Stimulated activated CD8-positive, alpha-beta memory T cell treated with anti-CD3 and anti-CD28 coated beads, Interleukin-7, amount 100 ng/mL, for 4 hours (primary cell): ENCODE results near the gene SLC12A3.
"Not testable (repeated sequence)": the region's sequence is repeated elsewhere in the genome, so short reads cannot be mapped to it uniquely, and the experiment has no call there.

Experiments
- DNase-seq, 2 donors: peaks; one replicate each; pipeline ENCODE4 v3.0.0-alpha.2; 2020; ENCODE audit warnings: low read depth in 2 of 2

Gene SLC12A3

GRCh38 chr16:56919099-56919800, 54.2 kb downstream of the SLC12A3 start:
- no peak for DNase-seq

- DNase-seq, result no peak
Measured at GRCh38 chr16:56921571-56921970, 56.6 kb downstream of the SLC12A3 start.

- DNase-seq, result no peak
Measured at GRCh38 chr16:56923481-56924091, 58.6 kb downstream of the SLC12A3 start.

GRCh38 chr16:56927471-56927870, 62.5 kb downstream of the SLC12A3 start:
- no peak for DNase-seq

- no peak for DNase-seq
Measured at GRCh38 chr16:56929639-56930038, 64.6 kb downstream of the SLC12A3 start.

GRCh38 chr16:56930486-56931270, 65.7 kb downstream of the SLC12A3 start:
- no peak for DNase-seq

GRCh38 chr16:56931271-56931891, 66.4 kb downstream of the SLC12A3 start:
- DNase-seq, result no peak

GRCh38 chr16:56931892-56932720, 67.1 kb downstream of the SLC12A3 start, which contains the start of gene HERPUD1:
HERPUD1 (plus strand) TSS chr16:56932142; CDS start chr16:56932245, 103 bp downstream.
- DNase-seq, result peak; percentile 97 to 99

- peak in 1 of 2 donors; percentile 21 for DNase-seq
Measured at GRCh38 chr16:56932721-56933619, 68.0 kb downstream of the SLC12A3 start.

GRCh38 chr16:56933828-56934598, 69.0 kb downstream of the SLC12A3 start:
- no peak for DNase-seq

- DNase-seq, result not testable (repeated sequence)
Measured at GRCh38 chr16:56934599-56935145, 69.7 kb downstream of the SLC12A3 start.

GRCh38 chr16:56935201-56935600, 70.2 kb downstream of the SLC12A3 start:
- DNase-seq, result no peak

- DNase-seq, result no peak
Measured at GRCh38 chr16:56936491-56936890, 71.5 kb downstream of the SLC12A3 start.

GRCh38 chr16:56936950-56937349, 71.9 kb downstream of the SLC12A3 start:
- DNase-seq, result no peak

- DNase-seq, result peak in 1 of 2 donors; percentile 13
Measured at GRCh38 chr16:56938664-56939513, 73.9 kb downstream of the SLC12A3 start.

- DNase-seq, result no peak
Measured at GRCh38 chr16:56939801-56940200, 74.8 kb downstream of the SLC12A3 start.

GRCh38 chr16:56941092-56941491, 76.1 kb downstream of the SLC12A3 start:
- no peak for DNase-seq

GRCh38 chr16:56941856-56942331, 76.9 kb downstream of the SLC12A3 start:
- DNase-seq, result no peak
